ENCODE measurements around the gene RING1.

DNA sequence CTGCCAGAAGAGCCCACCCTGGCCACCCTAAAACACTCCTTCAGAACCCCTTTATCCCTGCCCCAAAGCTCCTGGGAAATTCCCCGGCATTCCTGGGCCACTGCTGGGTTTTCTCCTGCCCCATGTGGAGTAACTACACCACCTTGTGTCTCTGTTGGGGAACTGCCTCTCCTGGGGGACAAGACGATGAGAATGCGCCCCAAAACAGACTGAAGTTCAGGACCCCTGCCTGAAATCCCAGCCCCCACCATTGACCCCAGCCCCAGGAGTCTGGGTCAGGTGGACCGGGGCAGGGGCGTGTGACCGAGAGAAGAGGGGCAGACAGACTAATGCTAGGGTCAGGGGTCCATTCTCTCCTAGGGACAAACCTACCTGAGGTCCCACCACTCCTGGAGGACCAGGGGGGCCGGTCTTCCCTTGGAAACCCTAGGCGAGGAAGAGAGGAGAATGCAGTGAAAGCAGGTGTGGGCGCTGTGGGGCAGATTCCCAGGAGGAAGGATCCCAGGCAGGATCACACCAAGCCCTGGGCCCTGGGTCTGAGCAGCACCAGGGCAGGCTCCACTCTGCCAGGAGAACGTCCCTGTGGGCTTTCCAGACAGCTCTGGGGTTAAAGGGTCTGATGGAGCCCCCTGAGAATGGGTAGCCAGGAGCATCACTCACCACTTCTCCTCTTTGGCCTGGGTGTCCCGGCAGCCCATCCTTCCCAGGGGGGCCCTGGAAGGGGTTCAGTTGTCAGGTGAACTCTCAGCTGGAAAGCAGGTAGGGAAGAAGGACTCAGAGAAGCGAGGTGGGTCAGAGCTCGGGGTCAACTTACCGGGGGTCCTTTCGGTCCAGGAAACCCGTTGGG, 35.4 kb upstream of the RING1 start:
- TF ChIP-seq, protein P1, sequence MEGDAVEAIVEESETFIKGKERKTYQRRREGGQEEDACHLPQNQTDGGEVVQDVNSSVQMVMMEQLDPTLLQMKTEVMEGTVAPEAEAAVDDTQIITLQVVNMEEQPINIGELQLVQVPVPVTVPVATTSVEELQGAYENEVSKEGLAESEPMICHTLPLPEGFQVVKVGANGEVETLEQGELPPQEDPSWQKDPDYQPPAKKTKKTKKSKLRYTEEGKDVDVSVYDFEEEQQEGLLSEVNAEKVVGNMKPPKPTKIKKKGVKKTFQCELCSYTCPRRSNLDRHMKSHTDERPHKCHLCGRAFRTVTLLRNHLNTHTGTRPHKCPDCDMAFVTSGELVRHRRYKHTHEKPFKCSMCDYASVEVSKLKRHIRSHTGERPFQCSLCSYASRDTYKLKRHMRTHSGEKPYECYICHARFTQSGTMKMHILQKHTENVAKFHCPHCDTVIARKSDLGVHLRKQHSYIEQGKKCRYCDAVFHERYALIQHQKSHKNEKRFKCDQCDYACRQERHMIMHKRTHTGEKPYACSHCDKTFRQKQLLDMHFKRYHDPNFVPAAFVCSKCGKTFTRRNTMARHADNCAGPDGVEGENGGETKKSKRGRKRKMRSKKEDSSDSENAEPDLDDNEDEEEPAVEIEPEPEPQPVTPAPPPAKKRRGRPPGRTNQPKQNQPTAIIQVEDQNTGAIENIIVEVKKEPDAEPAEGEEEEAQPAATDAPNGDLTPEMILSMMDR (IDR thresholded peaks at IDR 0.05): peak; percentile 29 to 45 (median 39)
- no peak for TF ChIP-seq POLR2A (IDR thresholded peaks at IDR 0.05)
